HG03103 (cell line): ENCODE measurements around the gene WWOX.

Experiments
- ATAC-seq: cut with Tn5 transposase; IDR thresholded peaks from one replicate; pipeline ENCODE4 v1.9.1; 2021; ENCODE audit warnings: low read depth; ENCODE audit not compliant: unreplicated experiment

WWOX gene

GRCh38 chr16:78184238-78185183 is 85.1 kb downstream of the WWOX start:
- no peak for ATAC-seq

DNA sequence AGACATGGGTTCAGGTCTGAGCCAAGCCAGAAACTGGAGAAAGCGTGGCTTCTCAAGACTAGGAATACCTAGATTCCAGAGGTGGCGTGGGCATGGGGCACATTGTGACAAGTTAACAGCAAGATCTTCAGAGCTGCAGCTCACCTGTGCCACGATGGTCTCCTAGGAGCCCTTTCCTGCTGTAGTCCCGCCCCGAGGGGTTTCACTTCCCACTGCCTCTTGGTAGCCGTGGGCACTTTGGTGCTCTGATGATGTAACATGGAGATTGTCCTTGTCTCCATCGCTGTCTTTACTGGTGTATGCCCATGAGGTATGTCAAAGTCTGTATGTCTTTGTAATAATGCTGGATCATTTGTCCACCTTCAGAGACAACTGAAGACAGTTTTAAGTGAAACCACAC is 89.7 kb downstream of the WWOX start:
- ATAC-seq: no peak

DNA sequence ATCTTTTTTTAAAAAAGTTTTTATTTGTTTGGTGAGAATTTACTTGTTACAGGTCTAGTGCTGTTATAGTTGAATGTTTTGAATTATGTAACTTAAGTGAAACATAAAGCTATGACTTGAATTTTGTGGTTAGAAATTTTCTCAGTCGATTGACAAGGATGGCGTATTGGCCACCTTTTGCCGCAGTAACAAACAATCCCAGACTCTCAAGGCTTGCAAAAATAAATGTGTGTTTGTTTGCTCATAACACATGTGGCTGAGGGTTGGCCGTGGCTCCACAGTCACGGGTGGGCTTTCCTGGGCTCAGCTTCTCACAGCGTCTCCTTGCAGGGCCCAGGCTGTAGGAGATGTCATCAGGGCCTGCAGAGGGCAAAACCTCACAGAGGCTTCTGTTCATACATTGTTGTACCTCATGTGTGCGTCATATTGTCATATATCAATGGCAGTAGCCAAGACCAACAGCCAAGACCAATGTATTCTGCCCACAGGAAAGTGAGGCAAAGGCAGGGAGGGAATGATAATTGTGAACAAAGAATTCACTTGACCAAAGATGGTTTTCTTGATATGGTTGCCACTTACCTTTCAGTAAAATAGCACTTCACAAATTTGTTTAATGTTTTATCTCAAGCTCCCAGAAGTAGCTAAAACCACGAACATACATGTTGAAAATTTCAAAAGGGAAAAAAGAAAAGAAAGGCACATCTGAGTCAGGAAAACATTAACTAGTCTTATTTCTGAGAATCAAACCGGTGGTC is 93.5 kb downstream of the WWOX start:
- ATAC-seq: no peak

DNA sequence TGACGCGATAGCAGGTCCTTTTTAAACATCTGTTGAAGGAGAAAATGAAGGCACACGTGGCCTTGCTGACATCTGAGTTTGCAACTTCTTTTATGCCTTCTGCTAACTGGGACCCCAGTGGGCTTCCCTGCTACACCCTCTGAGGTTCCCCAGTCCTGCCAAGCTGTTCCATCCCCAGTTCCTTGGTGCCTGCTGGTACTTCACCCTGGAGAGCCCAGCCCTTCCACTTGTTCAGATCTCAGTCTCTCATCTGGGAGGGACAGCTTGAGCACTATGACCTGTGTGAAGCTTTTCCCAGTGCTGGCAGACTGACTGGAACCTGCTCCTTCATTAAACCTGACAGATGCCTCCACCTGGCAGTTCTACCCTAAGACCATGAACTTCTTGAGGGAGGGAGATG is 95.5 kb downstream of the WWOX start:
- ATAC-seq: no peak

DNA sequence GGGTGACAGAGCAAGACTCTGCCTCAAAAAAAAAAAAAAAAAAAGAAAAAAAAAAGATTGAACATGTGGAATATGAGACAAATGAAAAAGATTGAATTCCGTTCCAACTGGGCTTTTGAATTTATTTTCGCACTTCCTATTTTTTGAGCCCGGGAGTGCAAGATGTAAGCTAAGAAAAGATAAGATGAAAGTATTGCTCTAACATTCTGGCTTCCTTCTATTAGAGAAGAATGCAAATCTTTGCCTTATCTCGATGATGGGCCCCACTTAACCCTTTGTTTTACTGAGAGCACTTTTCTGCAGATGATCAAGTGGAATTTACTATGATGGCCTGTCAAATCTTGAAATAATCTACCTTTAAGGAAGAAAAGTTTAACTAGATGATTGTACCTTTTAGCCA is 96.3 kb downstream of the WWOX start:
- ATAC-seq: no peak

DNA sequence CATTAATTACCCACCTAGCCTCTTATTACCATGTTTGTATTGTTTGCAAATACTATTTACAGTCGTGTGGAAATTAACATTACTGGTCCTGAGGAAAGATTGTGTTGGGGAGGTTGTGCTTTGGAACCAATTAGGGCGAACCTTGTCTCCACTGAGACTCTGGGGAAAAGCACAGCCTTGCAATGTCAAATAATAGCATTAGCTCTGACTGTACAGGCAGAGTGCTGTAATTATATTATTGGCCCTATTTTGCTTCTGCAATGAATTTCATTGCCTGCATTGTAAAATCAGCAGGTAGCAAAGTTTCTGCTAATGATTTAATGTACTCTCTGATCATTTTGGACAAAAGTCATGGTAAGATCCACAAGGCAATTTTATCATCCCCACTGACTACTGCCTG is 97.0 kb downstream of the WWOX start:
- ATAC-seq: no peak

GRCh38 chr16:78198288-78198687 is 98.8 kb downstream of the WWOX start:
- ATAC-seq: no peak

- ATAC-seq: no peak
These were observed 100.0 kb downstream of the WWOX start for GRCh38 chr16:78199325-78200022.

DNA sequence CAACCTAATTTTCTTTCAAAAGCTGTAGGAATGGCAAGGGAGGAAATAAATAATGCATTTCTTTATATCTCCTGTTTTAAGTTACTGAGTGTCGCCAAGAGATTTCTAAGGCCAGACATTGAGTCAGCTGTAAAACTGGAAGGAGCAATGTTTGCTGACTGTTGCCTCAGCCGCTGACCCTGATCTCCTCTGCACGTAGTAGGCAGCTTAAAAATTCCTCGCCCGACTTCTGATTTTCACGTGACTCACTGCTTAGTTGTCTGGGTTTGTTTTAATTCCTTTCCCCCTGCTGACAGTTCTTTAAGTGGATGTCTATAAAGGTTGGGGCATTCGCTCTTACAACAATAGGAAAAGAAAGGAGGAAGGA is 100.6 kb downstream of the WWOX start:
- ATAC-seq: no peak

GRCh38 chr16:78200623-78201096 is 101.2 kb downstream of the WWOX start:
- no peak for ATAC-seq

GRCh38 chr16:78205506-78205905 is 106.1 kb downstream of the WWOX start:
- no peak for ATAC-seq

- no peak for ATAC-seq
These were observed 107.3 kb downstream of the WWOX start for GRCh38 chr16:78206623-78207223.

- ATAC-seq: no peak
These were observed 110.7 kb downstream of the WWOX start for GRCh38 chr16:78209951-78210661.

GRCh38 chr16:78211020-78211599 is 111.7 kb downstream of the WWOX start:
- ATAC-seq: no peak

DNA sequence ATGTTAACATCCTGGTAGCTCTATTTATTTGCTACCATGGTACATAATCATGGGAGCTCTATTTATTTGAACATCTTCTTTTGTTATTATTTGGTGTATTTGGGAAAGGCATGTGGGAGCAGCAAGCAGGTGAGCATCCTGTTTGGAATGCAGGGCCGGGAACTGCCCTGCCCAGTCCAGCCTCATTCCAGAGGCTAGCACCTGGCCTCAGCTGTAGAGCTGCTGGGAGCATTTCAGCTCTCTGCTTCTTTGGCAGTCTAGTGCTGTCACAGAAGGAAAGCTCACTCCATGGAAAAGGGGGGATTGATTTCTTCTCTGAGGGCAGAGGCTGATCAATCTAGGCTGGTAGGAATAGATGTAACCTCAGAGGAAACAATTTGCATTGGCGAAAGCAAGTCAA is 112.5 kb downstream of the WWOX start:
- no peak for ATAC-seq

DNA sequence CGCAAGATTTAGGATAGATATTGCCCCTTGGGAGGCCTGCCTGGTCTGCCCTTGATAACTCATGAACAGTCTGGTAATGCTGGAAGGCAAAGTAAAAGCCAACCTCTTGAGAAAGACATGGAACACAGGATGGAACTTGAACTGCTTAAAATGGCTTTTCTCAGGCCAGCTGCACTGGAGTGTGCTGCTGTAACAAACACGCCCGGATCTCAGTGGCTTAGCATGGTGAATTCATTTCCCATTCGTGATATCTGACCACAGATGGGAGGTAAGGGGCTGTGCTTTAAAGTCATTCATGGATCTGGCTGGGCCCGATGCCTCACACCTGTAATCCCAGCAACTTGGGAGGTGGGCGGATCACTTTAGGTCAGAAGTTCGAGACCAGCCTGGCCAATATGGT is 113.2 kb downstream of the WWOX start:
- ATAC-seq: no peak

DNA sequence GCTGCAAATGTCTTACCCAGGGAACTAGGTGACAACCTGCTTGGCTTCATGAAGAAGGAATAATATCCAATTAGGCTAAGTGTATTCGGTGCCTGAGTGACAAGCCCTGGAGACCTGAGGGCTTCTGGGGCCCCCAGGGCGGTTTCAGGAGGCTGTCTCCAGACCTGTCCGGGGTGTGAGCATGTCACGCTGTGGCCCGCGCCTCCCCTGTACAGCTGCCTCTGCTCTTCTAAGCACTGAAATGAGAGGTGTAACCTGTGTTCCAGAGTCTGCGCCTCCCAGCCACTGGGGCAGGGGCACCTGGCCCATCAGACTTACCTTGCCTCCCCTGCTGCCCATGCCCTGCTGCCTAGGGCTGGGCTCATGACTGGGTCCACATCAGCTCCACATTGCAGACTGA is 114.3 kb downstream of the WWOX start:
- no peak for ATAC-seq

DNA sequence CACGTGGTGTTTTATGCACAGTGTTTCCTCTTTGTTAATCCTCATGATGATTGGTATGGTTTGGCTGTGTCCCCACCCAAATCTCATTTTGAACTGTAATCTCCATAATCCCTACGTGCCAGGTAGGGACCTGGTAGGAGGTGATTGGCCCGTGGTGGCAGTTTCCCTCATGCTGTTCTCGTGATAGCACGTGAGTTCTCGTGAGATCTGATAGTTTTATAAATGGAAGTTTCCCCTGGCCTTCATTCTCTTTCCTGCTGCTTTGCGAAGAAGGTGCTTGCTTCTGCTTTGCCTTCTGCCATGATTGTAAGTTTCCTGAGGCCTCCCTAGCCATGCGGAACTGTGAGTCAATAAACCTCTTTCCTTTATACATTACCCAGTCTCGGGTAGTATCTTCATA is 115.8 kb downstream of the WWOX start:
- no peak for ATAC-seq

DNA sequence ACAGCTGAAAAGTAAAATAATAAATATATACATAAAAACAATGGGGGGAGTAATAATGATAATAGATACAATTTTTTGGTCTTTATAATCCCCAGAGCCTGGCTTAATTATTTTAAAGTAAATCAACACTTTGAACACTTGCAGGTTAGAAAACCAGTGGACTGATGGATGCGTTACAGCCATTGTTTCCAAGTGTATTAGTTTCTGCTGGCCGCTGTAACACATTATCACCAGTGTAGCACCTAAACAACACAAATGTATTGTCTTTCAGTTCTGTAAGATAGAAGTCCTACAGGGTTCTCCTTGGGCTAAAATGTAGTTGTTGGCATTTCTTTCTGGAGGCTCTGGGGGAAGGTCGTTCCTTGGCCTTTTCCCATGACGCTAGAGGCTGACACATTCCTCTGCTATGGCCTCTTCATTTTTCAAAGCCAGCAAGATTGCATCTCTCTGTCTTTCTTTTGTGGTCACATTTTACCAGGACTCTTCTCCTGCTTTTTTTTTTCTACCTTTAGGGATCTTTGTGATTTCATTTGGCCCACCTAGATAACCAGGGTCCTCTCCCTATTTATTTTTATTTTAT is 116.8 kb downstream of the WWOX start:
- no peak for ATAC-seq
